GM18858 (cell line): ENCODE results near the gene KIF23.
"Not testable (repeated sequence)": the region's sequence is repeated elsewhere in the genome, so short reads cannot be mapped to it uniquely, and the experiment has no call there.

Experiments
- ATAC-seq: cut with Tn5 transposase; IDR thresholded peaks from one replicate; pipeline ENCODE4 v1.9.1; 2021; ENCODE audit not compliant: unreplicated experiment

KIF23 gene

DNA sequence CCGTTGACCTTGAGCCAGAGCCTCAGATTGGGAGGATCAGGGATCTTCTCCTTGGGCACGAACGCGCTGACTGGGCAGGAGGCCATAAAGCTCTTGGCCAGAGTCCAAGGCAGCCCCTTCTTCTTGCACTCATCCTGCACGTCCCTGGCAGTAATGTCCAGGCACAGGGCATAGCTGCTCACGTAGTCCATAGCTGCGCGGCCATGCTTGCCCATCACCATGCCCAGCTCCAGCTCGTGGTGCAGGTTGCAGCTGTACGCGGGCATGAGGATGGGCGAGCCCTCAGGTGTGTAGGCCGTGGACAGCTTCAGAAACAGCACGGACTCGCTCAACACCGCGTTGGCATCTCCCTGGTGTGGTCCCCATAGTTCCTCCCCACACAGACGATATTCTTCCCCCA is 20.5 kb downstream of the KIF23 start:
- ATAC-seq: no peak

DNA sequence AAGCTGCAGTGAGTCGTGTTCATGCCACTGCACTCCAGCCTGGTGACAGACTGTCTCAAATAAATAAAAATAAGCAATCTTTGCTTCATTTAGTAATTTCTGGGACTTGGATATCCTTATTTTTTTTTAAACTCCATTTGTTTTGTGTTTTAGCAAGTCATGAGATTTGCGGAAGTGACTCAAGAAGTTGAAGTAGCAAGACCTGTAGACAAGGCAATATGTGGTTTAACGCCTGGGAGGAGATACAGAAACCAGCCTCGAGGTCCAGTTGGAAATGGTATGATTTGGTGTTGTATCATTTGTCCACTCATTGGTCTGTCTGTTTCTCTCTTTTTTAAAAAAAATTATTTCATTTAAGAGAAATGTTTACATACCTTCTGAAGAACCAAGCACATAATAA is 21.8 kb downstream of the KIF23 start:
- no peak for ATAC-seq

DNA sequence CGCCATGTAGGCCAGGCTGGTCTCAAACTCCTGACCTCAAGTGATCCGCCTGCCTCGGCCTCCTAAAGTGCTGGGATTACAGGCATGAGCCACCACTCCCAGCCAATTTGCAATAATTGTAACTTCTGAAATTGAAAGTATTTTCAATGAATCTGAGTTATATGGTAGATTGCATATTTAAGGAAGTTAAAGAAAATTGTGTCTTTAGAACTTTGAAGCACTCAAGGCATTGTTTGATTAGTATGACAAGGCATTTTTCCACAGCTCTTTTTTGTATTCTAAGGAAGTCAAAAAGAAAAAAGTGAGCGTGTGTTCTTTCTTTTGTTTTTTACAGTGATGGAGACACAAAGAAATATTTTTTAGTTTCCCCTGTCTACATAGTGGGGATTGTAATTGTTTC is 22.8 kb downstream of the KIF23 start:
- no peak for ATAC-seq

DNA sequence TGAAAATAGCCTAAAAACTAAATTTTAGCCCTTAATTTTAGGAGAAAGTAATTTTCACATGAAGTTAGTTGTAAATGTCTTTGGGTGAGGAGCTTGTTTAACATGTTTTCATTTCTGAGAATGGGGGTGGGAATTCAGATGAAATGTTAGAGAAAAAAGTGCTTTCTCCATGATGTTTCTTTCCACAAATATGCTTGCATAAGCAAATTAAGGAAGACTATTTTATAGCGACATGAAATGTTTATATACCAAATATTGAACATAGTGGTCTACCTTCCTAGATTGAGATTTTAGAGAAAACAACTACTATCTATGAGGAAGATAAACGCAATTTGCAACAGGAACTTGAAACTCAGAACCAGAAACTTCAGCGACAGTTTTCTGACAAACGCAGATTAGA is 25.5 kb downstream of the KIF23 start:
- no peak for ATAC-seq

DNA sequence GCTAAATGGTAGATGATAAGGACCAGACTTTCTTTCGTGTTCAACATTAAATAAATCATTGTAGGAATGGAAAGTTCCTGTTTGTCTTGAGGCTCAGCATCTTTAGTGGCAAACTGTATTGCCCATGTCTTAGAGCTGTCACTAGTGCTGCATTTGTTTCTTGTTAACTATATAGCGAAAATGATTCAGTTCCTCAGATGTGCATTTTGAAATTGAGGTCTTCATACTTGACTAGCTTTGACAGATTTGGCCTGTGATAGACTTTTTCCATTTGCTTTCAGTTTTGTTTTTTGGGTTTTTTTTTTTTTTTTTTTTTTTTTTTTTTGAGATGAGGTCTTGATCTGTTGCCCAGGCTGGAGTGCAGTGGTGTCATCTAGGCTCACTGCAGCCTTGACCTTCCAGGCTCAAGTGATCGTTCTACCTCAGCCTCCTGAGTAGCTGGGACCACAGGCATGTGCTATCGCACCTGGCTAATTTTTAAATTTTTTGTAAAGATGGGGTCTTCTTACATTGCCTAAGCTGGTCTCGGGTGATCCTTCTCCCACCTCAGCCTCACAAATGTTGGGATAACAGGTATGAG is 29.0 kb downstream of the KIF23 start:
- no peak for ATAC-seq

DNA sequence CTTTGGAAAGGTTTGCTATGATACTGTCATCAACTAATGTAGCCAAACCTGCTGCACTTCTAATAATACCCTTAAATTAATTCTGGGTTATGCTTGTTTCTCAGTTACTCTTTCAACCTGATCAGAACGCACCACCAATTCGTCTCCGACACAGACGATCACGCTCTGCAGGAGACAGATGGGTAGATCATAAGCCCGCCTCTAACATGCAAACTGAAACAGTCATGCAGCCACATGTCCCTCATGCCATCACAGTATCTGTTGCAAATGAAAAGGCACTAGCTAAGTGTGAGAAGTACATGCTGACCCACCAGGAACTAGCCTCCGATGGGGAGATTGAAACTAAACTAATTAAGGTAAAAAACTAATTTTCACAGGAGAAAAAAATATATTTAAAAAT is 30.5 kb downstream of the KIF23 start:
- no peak for ATAC-seq

DNA sequence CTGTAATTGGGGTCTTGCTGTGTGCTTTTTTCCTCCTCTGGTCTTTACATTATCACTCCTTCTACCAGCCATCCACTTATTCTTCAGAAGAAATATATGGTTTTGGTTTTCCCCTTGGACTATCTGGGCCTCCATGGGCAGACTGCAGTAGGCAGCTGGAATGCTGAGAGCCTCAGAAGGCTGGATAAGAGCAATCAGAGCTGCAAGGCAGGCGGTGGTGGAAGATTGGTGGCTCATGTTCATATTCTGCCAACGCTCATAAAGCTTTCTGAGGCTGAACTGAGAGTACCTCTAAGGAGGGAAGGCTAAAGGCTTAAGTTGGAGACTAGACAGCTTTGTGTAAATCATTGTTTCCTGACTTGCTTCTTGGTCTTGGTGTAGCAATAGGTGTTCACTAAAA is 32.8 kb downstream of the KIF23 start:
- no peak for ATAC-seq

DNA sequence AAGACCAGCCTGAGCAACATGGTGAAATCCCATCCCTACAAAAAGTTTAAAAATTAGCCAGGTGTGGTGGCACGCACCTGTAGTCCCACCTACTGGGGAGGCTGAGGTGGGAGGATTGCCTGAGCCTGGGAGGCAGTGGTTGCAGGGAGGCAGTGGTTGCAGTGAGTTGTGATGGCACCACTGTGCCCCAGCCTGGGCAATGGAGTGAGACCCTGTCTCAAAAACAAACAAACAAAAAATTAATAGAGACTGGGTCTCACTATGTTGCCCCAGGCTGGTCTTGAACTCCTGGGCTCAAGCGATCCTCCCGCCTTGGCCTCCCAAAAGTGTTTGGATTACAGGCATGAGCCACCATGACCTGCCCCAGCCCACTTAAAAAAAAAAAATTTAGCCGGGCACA is 36.1 kb downstream of the KIF23 start:
- ATAC-seq: not testable (repeated sequence)

DNA sequence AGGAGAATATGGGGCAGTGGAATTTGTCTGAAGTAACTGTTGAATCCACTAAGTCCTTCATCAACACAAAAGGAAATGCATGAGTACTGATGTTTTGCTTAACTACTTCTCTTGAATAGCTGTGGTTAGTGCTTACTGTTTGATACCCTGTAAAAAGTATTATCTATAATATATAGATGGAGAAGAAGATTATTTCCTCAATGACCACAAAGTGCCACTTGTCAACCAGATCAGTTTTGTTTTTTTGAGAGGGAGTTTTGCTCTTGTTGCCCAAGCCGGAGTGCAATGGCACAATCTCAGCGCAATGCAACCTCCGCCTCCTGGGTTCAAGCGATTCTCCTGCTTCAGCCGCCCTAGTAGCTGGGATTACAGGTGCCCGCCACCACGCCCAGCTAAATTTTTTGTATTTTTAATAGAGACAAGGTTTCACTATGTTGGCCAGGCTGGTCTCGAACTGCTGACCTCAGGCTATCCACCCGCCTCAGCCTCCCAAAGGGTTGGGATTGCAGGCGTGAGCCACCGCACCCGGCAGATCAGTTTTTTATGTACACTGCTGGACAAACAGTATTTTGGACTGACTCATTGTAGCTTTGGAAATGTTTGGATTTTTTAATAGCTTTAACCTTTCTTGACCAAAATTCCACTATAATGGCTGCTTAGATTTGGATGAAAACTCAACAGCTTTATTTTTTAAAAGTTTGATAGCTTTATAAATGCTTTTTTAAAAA is 37.0 kb downstream of the KIF23 start:
- ATAC-seq: no peak

DNA sequence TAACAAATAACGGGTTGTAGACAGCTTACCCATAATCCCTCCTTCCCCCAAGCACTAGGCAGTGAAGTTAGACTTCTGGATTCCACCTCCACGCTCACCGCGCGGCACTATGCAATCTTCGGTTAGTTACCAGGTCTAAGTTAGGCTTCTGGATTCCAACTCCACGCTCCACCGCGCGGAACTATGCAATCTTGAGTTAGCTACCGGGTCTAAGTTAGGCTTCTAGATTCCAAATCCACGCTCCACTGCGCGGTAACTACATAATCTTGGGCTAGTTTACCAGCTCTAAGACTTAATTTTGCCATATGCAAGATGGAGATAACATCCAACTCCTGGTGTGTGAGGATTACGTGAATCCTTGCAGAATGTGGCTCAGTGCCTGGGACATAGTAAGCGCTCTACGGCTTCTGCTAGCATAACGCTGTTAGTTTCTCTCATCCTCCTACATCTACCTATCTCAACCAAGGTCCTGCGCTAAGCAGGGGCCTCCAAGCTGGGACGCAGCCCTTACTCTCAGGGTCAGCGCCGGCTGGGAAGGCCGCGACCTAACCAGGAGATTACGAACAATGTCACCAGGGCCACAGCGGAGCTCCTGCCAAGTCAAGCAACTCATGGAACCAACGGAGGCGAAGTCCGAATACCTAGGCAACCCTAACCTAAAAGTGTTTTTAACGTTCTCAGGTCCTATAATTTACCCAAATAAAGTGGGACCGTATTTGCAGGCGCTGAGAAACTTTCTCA is 38.0 kb downstream of the KIF23 start:
- peak; percentile 8 for ATAC-seq

DNA sequence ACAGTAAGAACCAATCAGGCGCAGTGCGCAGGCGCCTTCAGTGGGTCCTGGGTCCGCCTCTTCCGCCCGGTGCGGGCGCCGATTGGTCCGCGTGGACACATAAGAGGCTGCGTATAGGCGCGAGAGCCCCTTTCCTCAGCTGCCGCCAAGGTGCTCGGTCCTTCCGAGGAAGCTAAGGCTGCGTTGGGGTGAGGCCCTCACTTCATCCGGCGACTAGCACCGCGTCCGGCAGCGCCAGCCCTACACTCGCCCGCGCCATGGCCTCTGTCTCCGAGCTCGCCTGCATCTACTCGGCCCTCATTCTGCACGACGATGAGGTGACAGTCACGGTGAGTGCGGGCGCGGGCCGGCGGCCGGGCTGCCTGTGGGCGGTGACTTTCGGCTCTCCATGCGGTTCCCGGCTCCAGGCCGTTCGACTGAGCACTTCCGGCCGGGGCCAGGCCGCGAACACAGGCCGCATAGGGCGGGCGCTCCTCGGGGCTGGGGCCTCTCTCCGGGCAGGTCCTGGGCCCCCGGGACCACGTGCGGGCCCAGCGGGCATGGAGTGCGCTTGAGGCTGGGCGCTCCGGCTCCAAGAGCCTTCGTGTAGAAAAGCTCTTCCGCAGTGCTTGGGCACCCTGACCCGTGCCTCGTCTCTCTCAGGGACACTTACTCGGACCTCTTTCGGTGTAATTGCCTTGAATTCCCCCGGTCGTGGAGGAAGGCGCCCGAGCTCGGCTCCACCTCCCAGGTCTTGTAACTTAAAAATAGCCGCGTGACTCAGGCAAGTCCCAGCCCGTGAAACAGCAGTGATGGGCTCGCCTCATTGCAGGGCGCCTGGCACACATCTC is 38.8 kb downstream of the KIF23 start, which contains the start of gene RPLP1:
RPLP1 (plus strand) TSS at position 127 of the 830 bp plus-strand sequence; CDS start at position 258, 131 bp downstream.
- peak; percentile 57 for ATAC-seq

DNA sequence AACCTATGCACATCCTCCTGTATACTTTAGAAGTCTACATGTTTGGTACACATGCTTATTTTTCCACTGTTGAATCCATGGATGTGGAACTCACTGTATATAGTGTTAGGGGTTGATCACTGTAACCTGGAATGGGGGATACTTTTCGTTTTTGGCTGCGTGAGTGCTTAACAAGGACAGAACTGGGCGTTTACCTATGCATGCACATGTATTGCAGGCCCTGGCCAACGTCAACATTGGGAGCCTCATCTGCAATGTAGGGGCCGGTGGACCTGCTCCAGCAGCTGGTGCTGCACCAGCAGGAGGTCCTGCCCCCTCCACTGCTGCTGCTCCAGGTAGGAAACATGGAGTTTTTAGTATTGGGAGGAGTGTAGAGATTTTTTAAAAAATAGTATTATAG is 40.8 kb downstream of the KIF23 start:
- ATAC-seq: no peak

DNA sequence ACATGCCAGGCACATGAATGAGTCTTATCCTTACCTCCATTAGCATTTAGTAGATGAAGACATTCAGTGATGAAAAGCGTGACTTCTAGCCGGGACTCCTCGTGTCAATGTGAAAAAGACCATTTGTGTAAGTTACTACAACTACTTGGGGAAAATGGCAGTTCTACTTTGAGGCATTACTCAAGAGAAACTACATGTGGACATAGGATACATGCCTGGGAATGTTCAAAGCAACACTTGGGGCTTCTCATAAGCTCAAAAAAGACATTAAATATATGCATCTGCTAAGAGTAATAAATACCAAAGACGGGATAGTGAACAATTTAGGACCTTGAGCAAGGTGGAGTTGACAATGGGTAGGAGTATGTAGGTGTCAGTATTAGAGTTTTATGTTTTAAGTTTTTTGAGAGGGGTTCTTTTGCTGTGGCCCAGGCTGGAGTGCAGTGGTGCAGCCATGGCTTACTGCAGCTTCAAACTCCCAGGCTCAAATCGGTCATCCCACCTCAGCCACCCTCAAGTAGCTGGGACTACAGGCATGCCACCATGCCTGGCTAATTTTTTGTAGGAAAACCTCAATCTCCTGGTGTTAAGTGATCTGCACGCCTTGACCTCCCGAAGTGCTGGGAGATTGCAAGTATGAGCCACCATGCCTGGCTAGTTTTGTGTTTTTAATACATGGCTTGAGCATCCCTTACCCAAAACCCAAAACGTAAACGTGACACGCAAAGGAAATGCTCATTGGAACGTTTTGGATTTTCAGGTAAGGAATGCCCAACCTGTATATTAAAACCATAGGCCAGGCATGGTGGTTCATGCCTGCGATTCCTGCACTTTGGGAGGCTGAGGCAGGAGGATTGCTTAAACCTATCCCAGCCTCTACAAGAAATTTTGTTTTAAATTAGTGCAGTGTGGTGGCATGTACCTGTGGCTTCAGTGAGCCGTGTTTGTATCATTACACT is 42.3 kb downstream of the KIF23 start:
- no peak for ATAC-seq

DNA sequence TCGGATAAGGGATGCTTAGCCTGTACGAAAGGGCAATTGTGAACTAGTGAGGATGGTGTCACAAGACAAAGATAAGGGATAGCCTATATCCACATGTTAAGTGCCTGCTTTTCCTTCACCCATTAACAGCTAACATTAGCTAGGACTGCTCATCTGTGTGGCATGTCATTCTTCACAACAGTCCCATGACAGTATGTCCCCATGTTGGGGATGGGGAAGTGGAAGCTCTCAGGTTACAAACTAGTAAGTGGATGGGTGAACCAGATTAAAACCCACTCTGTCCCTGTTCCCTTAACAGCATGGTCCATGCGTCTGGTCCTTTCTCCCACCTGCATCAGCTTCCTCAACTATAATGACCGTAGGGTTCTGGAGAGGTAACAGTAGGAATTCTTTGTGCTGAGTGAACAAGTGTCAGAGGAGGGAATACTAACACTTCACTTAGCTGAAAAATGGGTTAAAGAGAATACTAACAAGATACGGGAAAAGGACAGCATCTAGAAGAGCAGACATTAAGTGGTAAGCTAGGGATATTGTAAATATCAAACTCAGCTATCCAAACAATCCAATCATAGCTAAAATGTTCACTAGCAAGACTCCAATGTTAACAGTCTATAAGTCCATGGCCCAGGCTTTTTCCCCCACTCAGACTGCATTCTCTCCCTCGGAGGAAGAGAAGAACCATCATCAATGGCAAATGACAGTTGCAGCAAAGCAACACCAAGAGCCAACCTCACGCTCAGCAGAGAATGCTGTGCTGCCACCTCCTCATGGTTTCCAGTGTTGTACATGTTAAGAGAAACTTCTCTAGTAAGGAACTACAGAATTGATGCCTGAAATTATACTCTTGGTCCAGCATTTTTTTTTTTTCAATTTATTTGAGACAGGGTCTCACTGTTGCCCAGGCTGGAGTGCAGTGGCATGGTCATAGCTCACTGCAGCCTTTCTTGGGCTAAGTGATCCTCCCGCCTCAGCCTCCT is 43.4 kb downstream of the KIF23 start:
- no peak for ATAC-seq

DNA sequence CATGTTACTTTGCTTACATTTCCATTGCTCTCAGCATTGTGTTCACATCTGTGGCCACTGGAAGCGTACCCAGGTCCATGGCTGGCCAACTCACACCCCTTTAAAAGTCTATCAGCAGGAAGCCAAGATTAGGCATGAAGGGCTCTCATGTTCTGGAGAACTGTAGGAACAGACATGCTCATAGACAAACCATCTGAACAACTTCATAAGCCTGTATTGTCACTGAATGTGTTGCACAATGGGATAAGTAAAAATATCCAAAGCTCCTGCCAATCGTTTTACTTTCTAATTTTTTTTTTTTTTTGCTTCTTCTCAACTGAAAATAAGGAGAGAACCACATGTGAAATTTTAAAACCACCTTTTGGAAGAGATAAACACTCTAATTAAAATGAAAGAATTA is 44.9 kb downstream of the KIF23 start:
- ATAC-seq: no peak

DNA sequence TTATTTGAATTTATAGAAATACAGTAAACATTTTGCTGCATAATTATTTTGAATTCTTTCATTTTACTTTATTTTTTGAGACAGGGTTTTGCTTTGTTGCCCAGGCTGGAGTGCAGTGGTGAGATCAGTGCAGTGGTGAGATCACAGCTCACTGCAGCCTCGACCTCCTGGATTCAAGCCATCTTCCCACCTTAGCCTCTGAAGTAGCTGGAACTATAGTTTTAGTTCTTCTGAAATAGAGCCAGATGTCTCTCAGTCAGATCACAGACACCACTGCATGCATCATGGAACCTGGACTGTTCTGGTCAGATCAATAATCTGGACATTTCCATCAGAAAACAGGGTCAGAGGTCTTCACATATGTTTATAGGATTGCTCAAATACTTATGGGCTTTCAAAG is 46.3 kb downstream of the KIF23 start:
- ATAC-seq: no peak

DNA sequence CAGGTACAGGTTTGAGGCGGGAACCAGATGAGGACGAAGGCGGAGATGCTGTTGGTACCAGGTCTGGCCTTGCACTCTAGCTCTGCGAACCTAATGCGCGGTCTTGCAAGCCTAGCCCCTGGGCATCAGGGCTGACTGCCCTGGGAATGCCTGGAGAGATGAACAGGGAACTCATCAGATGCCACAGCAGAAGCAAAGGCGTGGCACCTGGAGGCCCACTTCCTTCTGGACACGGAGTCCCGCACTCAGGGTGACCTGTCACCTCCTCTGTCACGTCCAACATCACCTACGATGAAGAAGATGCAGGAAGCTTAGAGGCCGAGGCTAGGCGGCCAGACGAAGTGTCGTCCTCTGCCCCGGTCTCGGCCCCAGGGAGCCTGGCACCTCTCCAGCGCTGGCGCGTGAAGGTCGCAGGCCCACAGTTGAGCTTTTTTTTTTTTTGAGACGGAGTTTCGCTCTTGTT is 47.9 kb downstream of the KIF23 start:
- no peak for ATAC-seq

DNA sequence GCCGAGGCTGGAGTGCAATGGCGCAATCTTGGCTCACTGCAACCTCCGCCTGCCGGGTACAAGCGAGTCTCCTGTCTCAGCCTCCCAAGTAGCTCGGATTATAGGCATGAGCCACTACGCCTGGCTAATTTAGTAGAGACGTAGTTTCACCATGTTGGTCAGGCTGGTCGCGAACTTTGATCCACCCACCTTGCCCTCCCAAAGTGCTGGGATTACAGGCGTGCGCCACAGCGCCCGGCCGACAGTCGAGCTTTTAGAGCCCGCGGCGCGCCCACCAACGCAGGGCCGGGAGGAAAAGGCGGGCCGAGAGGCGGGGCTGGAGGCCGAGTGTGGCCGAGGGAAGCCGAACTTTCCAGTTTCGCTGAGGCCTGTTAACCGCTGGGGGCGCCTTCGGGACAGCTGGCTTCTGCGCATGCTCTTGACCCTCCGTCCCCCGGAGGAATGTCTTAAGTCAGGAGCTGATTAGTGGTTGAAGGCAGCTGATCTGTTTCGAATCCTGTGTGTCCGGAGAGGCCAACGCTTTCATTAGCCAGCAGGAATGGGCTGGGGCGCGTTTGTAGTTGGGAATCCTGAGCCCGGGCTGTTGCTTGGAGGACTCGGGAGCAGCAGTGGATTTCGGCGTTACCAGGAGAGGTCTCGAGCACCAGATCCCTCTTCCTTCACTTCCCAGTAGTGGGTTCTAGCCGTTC is 48.5 kb downstream of the KIF23 start:
- ATAC-seq: peak; percentile 56
